ENCODE data around the gene ADCY9.

Gene ADCY9

DNA sequence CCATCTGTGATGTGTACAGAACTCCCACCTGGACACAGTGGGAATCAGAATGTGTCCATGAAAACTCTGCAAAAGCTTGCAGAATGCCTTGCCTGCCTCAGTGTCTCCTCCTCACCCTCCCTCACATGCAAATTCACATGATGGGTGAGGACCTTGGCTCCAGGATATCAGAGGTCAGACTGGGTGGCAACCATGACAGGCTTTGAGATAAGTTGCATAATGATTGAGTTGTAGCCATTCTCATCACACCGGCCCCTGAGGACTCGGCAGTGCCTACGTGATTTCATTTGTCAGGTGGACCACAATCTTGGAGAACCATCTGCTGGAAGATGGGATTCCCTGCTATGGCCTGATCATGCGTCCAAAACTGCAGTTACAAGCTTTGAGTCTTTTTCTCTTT, 3.9 kb upstream of the ADCY9 start:
- DNase-seq, result no peak

DNA sequence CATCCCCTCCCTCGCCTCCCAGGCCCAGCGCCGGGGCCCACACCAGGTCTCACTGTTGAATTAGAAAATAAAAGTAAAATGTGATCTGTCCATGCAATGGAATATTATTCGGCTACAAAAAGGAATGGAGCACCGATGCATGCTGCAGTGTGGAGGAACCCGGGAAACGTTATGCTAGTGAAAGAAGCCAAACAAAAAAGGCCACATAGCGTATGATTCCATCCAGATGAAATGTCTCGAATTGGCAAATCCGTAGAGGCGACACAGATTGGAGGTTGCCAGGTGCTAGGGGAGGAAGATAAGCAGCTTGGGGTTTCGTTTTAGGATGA, 972 bp upstream of the ADCY9 start:
- DNase-seq, result no peak

GRCh38 chr16:4115949-4116318, 308 bp downstream of the ADCY9 start:
- DNase-seq, result no peak

DNA sequence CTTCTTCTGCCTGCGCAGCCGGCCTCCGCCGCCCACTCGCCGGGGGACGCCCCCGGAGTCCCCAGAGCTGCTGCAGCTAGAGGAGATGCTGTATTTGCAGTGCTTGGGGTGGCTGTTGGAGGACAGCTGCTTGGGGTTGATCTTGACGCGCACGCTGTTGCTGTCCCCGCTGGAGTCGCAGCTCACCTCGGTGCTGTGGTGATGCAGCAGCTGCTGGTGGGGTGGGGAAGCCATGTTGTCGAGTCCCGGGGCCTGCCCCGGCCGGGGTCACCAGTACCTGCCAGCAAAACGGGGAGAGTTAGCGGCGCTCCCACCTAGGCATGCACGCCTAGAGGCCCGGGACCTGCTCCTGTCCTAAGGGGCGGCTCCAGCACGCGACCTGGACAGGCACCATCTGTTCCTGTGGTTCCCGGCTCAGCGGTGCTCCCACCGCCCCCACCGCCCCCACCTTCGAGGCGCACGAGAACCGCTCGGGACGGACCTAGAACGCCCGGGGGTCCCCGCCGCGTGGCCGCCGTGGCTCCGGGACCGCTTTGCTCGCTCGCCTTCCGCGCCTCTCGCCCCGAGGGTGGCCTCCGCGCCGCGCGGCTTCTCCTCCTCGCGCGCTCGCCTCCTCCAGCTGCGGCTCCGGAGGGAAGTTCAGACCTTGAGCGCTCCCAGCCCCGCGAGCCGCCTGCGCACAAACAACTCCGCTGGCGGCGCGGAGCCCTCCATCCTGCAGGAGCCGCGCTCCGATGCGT, 863 bp downstream of the ADCY9 start:
- peak; percentile 61 for DNase-seq

DNA sequence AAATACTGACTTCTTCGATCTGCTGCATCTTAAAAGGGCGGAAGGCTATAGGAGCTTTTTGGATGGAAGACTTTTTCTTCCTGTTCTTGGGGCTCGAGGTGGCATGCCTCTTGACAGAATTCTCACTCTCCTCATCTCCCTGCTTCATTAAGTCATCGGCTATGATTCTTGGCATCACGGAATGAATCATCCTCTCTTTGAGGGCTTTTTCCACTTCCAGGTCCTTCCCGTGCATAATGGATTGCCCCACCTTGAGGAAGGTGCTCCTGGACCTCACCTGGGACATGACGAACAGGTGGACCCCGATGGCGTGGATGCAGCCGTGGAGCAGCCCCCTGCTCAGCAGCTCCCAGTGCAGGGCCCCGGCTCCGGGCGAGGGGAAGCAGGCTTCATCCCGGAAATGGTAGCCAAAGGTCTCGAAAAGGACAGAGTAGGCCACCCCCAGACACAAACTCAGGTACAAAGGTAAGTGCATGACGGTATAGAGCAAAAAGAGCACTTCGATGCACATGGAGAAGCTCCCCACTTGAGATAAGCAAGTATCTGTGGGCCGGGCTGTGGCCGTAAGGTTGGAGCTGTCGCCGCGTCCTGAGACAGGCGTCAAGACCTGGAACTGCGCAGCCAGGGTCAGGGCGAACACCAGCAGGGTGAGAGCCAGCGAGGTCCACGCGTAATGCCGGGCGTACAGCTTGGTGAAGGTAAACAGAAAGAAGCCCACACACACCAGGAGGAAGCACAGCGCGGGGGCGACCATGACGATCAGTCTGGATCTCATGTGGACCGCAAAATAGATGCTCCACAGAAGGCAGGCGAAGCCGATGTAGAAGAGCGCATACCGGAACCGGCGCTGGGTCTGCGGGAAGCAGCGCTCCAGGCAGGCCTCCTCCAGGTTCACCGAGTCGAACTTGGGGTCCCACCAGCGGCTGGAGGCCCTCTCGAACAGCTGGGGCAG, 1.7 kb downstream of the ADCY9 start:
- DNase-seq, result no peak

GRCh38 chr16:4113358-4114256, 2.6 kb downstream of the ADCY9 start:
- no peak for DNase-seq

DNA sequence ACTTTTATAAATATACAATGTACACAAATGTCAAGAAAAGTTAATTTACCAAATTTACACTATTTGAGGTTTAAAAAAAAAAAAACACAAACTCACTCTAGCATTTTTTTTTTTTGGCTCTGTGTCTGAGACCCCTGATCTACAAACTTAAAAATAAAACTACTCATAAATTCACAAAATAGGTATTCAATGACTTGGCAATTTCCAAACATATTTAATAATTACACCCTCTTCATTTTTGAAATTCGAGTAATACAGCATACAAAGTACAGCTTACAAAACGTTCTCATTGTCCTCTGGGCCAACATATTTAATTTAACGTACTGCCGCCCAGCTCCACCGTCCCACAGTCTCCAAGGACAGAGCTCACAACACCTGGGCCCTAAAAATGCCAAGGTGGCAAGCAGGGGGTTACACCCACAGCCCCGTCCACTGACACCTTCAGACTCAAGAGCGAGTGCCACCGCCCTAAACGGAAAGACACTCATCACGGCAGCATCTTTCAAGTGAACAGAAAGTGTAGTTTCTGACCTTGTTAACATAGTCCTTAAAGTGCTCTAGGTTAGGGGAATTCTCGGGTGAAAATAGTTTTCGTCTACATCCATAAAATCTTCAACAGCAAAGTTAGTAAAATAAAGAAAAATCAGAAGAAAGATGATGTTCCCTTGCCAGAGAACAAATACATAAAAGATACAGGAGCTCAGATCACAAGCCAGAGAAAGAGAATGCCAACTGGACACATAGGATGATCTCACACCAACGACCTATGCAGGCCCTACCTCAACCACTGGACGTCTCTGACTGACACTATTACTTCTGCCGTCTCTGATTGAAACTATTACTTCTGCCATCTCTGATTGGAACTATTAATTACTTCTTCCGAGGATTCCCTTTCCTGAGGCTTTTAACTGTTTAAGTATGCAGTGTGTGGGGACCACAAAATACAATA, 4.2 kb downstream of the ADCY9 start:
- DNase-seq, result no peak

GRCh38 chr16:4110680-4111079, 5.6 kb downstream of the ADCY9 start:
- DNase-seq, result no peak

DNA sequence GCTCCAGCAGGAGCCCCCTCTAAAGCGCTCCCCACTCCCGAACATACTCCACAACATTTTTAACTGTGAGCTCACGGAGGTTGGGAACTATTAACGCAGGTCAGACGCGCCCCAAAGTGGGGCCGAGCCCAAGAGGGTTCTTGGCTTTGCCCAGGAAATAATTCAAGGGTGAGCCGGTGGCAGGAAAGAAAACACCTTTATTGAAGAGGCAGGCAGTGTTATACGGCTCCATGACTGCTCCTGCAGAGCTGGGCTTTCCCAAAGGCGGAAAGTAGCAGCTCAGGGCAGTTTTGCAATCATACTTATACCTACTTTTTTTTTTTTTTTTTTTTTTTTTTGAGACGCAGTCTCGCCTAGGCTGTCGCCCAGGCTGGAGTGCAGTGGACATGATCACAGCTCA, 6.2 kb downstream of the ADCY9 start:
- no peak for DNase-seq

- no peak for DNase-seq
Measured at GRCh38 chr16:4109250-4109736, 6.9 kb downstream of the ADCY9 start.

DNA sequence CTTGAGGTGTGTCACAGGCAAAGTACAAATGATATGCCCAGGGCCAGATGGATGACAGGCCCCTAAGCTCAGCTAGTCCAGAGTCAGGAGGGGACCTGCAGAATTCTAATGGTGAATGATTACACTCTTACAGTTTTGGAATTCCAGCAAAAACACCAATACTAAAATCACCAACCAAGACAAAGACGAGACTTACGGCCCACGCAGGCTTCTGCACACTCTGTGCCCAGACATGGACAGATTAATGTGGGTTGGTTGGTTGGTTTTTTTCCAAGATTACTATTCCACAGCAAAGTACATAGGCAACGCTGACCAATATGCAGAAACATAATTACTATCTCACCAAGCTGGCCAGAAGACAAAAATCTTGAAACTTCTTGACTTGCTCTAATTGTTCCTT, 9.7 kb downstream of the ADCY9 start:
- DNase-seq, result no peak

DNA sequence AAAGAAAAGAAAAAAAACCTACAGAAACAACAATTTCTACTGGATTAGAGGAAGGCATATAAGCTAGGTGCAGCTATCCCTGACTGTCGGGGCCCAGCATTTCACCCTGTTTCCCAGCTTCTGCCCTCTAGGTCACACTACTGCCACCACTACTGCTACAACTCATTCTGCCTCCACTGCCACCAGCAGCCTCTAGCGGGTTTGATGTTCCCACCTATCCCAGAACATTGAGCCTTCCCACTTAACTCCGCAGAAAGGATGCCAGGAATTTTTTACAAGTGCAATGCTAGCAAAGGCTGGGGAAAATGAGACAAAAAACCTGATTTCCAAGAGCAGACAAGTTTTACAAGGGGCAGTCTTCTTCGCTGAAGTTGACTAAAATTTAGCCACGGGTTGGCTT, 10.4 kb downstream of the ADCY9 start:
- no peak for DNase-seq

DNA sequence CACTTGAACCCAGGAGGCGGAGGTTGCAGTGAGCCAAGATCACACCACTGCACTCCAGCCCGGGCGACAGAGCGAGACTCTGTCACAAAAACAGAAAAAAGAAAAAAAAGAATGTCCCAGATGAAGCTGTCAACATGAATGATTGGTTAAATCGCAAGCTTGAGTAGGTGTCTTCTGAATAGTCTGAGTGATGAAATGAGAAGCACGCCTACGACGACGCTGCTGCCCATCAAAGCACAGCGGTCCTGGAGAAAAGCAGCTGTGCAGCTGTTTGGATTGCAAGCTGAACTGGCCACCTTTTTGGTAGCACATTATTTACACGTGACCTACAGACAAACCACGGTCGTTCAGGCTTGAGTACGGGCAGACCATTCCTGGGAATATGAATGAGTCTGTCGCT, 12.5 kb downstream of the ADCY9 start:
- no peak for DNase-seq

DNA sequence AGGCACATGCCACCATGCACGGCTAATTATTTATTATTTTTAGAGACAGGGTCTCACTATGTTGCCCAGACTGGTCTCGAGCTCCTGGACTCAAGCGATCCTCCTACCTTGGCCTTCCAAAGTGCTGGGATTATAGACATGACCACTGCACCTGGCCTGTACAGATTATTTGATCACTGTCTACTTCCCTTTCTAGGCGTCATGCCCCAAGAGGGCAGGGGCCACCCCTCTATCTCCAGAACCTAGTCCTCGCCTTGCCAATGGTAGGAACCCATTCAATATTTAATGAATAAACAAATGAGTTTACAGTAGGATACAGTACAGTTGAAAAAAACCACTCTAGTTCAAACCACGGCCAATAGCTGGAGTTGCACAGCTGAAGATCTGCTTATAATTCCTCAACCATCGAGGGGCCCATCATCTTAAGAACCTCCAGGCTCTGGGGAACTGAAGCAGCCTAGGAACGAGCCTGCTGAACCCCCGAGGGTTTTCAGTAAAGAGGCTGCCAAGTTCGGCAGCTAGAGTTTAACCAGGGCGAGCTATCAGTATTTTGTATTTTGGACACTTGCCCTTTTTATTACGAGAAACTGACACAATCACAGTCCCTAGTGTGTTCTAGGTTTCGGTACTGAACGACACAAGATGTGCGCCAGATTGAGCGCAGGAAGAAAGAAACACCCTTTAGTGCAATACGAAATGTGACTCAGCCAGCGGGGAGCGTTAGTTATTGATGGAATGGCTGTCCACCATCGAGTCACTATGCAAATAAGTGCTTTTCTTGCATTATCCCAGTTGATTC, 14.6 kb downstream of the ADCY9 start:
- DNase-seq, result no peak

- peak; percentile 36 for DNase-seq
Measured at GRCh38 chr16:4098501-4098900, 17.7 kb downstream of the ADCY9 start.

- peak; percentile 67 for DNase-seq
Measured at GRCh38 chr16:4097826-4098240, 18.4 kb downstream of the ADCY9 start.

DNA sequence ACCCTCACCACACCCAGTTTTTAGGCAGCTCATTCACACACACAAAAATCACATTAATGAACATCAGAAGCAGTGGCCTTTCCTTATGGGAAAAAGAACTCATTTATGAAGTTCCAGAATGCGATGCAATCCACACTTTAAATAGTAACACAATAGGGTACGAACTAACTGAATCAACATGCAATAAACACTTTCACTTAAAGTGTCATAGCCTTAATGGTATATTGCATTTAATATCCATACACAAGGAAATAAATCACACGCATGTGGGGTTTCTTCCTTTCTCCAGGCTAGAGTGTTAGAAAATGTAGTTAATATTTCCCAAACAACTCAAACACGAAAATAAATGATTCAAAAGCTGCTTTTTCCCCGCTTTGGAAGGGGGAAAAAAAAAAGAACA, 19.7 kb downstream of the ADCY9 start:
- DNase-seq, result no peak

DNA sequence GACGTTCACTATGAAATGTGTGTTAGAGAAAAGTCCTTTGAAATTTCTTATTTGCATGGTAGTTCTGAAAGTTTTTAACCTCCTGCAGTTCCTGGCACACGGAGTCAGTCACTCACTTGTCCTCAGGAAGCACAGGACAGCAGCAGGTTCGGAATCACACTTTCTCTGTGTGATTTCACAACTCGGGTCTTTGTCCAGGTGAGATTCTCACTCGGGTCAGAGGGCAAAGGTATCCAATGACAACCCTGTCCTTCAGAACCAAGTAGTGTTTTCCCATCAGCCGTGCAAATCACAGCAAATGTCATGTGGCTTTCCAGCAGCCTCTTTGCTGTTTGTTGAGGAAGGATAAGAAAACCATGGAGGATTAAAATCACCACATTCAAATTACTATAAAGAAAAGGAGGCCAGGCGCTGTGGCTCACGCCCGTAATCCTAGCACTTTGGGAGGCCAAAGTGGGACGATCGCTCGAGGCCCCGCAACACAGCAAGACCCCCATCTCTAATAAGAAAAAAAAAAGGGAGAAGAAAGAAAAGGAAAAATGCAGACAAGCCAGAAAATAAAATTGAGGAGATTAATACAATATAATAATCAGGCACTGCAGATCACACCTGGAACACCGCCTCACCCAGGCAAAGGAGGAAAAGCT, 22.0 kb downstream of the ADCY9 start:
- no peak for DNase-seq

- DNase-seq, result no peak
Measured at GRCh38 chr16:4093495-4094126, 22.6 kb downstream of the ADCY9 start.

Measured in fibroblast of upper back skin (primary cell).